HepG2 (cell line): ENCODE results near the gene SOWAHA. TPM values are rescaled to one million over a fixed set of nuclear protein-coding genes. Genes with fewer than 3 reads are reported as not detected.
A peak's percentile ranks its signal among the peaks of the same experiment; 100 is the strongest.

Experiments used
- ATAC-seq: fragments of 200-7000 bp; cut with Tn5 transposase; 3 replicates; pipeline ENCODE4 v1.9.1; 2020; ENCODE audit warnings: mild to moderate bottlenecking, moderate library complexity
- BruUV-seq: library from RNA; stranded (reverse); fragments of 400-500 nt; replicated peaks from 2 replicates; lab custom pipeline; 2021; lab: Mats Ljungman, UMichigan
- CTCF ChIA-PET: fragments of 300-600 bp; formaldehyde crosslinking; extraction: SDS; loops from one replicate; lab custom pipeline; 2021; ENCODE audit warnings: low total read pairs, inconsistent platforms, low intra/inter-chr PET ratio; lab: Yijun Ruan, JAX
- POLR2A ChIA-PET: fragments of 350-600 bp; sonication (Branson Sonifier 250); formaldehyde crosslinking; loops from one replicate; lab custom pipeline; 2020; ENCODE audit warnings: antibody characterized with exemption, inconsistent platforms; lab: Yijun Ruan, JAX
- DNase-seq: peaks from one replicate; pipeline ENCODE4 v3.0.0-alpha.2; 2015; ENCODE audit warnings: low spot score
- FAIRE-seq: peaks from 3 replicates; lab custom pipeline; 2011; peaks lifted over from hg19 to GRCh38; lab: Jason Lieb, UNC
- H2AFZ ChIP-seq: one replicate; pipeline ENCODE4 v1.6.1; 2011; ENCODE audit warnings: low read length, inconsistent platforms
- H3K27ac ChIP-seq: fragments of 300-600 bp; 3 replicates; pipeline ENCODE4 v1.8.0; 2011; ENCODE audit warnings: mixed run types, mild to moderate bottlenecking, mixed read lengths, low read length, inconsistent platforms; ENCODE audit not compliant: insufficient read depth; ENCODE audit errors: extremely low read length
- H3K27me3 ChIP-seq, 2 experiments: fragments of 200-600 bp in 1 of 2; 2 replicates in 1 of 2; 3 replicates in 1 of 2; pipeline versions ENCODE4 v1.6.0 to v1.8.0; 2011; ENCODE audit warnings: low read length in 2 of 2, mild to moderate bottlenecking in 2 of 2, moderate library complexity in 2 of 2, inconsistent platforms in 1 of 2; ENCODE audit not compliant: insufficient read depth in 2 of 2, control insufficient read depth in 1 of 2
- H3K36me3 ChIP-seq, 2 experiments: fragments of 200-600 bp in 1 of 2; replicated peaks in 1 of 2; 2 replicates in 1 of 2; 3 replicates in 1 of 2; pipeline versions ENCODE4 v1.5.1 to v1.8.0; 2011; ENCODE audit warnings: low read length in 2 of 2, inconsistent platforms in 1 of 2; ENCODE audit not compliant: insufficient read depth in 2 of 2, control insufficient read depth in 1 of 2
- H3K4me1 ChIP-seq: 2 replicates; pipeline ENCODE4 v1.5.1; 2012; ENCODE audit warnings: low read length, inconsistent platforms; ENCODE audit not compliant: insufficient read depth
- H3K4me2 ChIP-seq: 2 replicates; pipeline ENCODE4 v1.6.0; 2011; ENCODE audit warnings: low read depth, low read length, inconsistent platforms
- H3K4me3 ChIP-seq, 3 experiments: fragments of 200-600 bp in 1 of 3; sonication (generic), shearing (Covaris generic) in 1 of 3; replicated peaks in 1 of 3; 2 replicates each; pipeline ENCODE4 v1.5.1; 2011 to 2016; ENCODE audit warnings: low read length in 3 of 3, inconsistent platforms in 2 of 3, low read depth in 2 of 3, mild to moderate bottlenecking in 2 of 3, control low read depth in 1 of 3, mixed read lengths in 1 of 3; ENCODE audit not compliant: insufficient read depth in 1 of 3
- H3K79me2 ChIP-seq: one replicate; pipeline ENCODE4 v1.6.1; 2011; ENCODE audit warnings: low read length, inconsistent platforms; ENCODE audit not compliant: insufficient read depth
- H3K9ac ChIP-seq: 2 replicates; pipeline ENCODE4 v1.6.0; 2011; ENCODE audit warnings: mild to moderate bottlenecking, low read depth, low read length, inconsistent platforms; ENCODE audit not compliant: insufficient read depth
- H3K9me3 ChIP-seq: 2 replicates; pipeline ENCODE4 v1.5.1; 2012; ENCODE audit warnings: mild to moderate bottlenecking, low read length
- H4K20me1 ChIP-seq: 2 replicates; pipeline ENCODE4 v1.6.0; 2011; ENCODE audit warnings: inconsistent platforms, mild to moderate bottlenecking, low read length, moderate library complexity; ENCODE audit not compliant: insufficient read depth
- GABPB1 ChIP-seq: IDR thresholded peaks from 2 replicates; pipeline ENCODE4 v1.6.1; 2016; ENCODE audit warnings: mild to moderate bottlenecking, missing genetic modification reagents, moderate library complexity, missing compliant biosample characterization
- IRF2 ChIP-seq: IDR thresholded peaks from 2 replicates; pipeline ENCODE4 v1.6.1; 2018; ENCODE audit warnings: missing genetic modification reagents, missing compliant biosample characterization
- MAFF ChIP-seq: IDR thresholded peaks from 2 replicates; pipeline ENCODE4 v1.6.1; 2011; ENCODE audit warnings: low read depth, low read length, improper control_type of control experiment
- MIXL1 ChIP-seq: IDR thresholded peaks from 2 replicates; pipeline ENCODE4 v1.6.1; 2016
- NFRKB ChIP-seq: fragments of 450-650 bp; IDR thresholded peaks from 2 replicates; pipeline ENCODE4 v1.6.1; 2017
- SMAD9 ChIP-seq: sonication (generic); formaldehyde crosslinking; IDR thresholded peaks from 2 replicates; pipeline ENCODE4 v1.5.1; 2020; ENCODE audit warnings: mild to moderate bottlenecking, missing genetic modification reagents
- SP4 ChIP-seq: sonication (generic); formaldehyde crosslinking; IDR thresholded peaks from 2 replicates; pipeline ENCODE4 v1.8.1; 2023; ENCODE audit warnings: mild to moderate bottlenecking, missing genetic modification reagents
- YY1 ChIP-seq: IDR thresholded peaks from 2 replicates; pipeline ENCODE4 v1.6.1; 2011; ENCODE audit warnings: low read length, low read depth, moderate library complexity, mild to moderate bottlenecking; ENCODE audit not compliant: insufficient read depth, insufficient replicate concordance
- ZBTB44 ChIP-seq: sonication (generic); formaldehyde crosslinking; IDR thresholded peaks from 2 replicates; pipeline ENCODE4 v1.4.0; 2020; ENCODE audit warnings: missing genetic modification reagents
- ZHX1 ChIP-seq: sonication (generic); formaldehyde crosslinking; IDR thresholded peaks from 2 replicates; pipeline ENCODE4 v1.8.1; 2022; ENCODE audit warnings: low read depth, mild to moderate bottlenecking, missing genetic modification reagents
- ZNF414 ChIP-seq: sonication (generic); formaldehyde crosslinking; IDR thresholded peaks from 2 replicates; pipeline ENCODE4 v1.5.0; 2020; ENCODE audit warnings: missing genetic modification reagents
- ZNF724P ChIP-seq: sonication (generic); formaldehyde crosslinking; IDR thresholded peaks from 2 replicates; pipeline ENCODE4 v1.8.0; 2022; ENCODE audit warnings: missing genetic modification reagents, borderline replicate concordance
- WGBS: methylation state at CpG from one replicate; pipeline ENCODE4 v1.1.6; 2017; ENCODE audit warnings: low lambda C conversion rate; 5-methylcytosine and 5-hydroxymethylcytosine counted together
- in situ Hi-C: cut with HindIII; loops from 2 replicates; pipeline ENCODE4 v1.10.0; 2017; ENCODE audit warnings: low pct_unique_long_range_greater_than_20kb; ENCODE audit not compliant: extremely low pct_ligation_motif_present
- intact Hi-C: fragments of 100-400 bp; cut with micrococcal nuclease; formaldehyde crosslinking; loops from one replicate; pipeline ENCODE4 v1.10.0; 2022; ENCODE audit not compliant: unreplicated experiment
- polyA plus RNA-seq, 8 experiments: library from polyadenylated mRNA; depleted of rRNA in 3 of 8; stranded (reverse) in 7 of 8; unstranded in 1 of 8; fragments of >200 nt; fragmentation: Illumina TruSeq in 4 of 8; extraction: Trizol in 4 of 8; gene quantifications; 2 replicates each; pipeline versions ENCODE4 v1.2.1 to v1.2.3, GENCODE V29; 2011 to 2016; ENCODE audit warnings: low read depth in 4 of 8, missing spikeins in 1 of 8, mixed read lengths in 1 of 8; ENCODE audit not compliant: insufficient read depth in 1 of 8
- total RNA-seq, 5 experiments: library from RNA; depleted of rRNA; stranded (reverse); fragments of >200 nt; fragmentation: Illumina TruSeq; extraction: Trizol; gene quantifications; 2 replicates each; pipeline ENCODE4 v1.2.3, GENCODE V29; 2016; ENCODE audit warnings: low read depth in 1 of 5
- TF ChIP-seq, protein P1 (sequence below): sonication (generic); formaldehyde crosslinking; IDR thresholded peaks from 2 replicates; pipeline ENCODE4 v1.8.0; 2022; ENCODE audit warnings: low read depth, missing genetic modification reagents
- TF ChIP-seq, protein P2 (sequence below): sonication (generic); formaldehyde crosslinking; IDR thresholded peaks from 2 replicates; pipeline ENCODE4 v1.5.1; 2020; ENCODE audit warnings: missing genetic modification reagents, mild to moderate bottlenecking, borderline replicate concordance

Gene SOWAHA
- total and polyA plus RNA-seq, 2 of the 13 experiments (the other 11 are each of a cell fraction or from before 2014, with no cell fraction given) = 0.95 to 1.9 TPM

DNA sequence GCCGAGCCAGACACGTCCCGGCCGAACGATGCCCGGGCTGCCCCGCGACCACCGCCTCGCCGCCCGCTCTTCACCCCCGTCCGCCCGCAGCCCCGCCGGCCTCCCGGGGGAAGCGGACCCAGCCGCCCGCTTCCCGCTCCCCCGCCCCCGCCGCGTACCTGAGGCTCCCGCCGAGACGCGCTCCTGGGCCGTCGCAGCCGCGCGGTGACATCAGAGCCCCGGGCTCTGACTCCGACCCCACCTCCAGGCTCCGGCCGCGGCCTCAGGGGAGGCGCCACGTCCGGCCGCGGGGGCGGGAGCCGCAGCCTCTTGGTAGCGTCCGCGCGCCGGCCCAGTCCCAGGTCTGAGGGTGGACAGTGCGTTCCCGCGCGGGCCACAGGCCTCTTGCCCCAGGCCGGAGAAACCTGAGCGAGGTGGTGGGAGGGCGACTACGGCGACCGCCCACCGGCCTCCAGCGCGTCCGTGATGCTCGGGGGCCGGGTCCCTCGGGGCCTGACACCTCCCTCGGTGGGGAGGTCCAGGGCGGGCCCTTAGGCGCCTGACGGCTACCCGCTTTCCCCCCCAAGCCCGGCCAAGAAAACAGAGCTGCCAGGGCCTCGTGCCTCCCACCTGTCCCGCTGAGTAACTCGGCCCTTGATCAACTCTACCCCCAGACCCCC is 17.5 kb downstream of the SOWAHA start, which contains the start of gene SHROOM1:
TSS of gene SHROOM1 (minus strand) at position 212 of the 659 bp plus-strand sequence. CDS start 4,507 bp downstream, outside the sequence.
- no peaks in the 10 kb centered on the region for H3K27me3 ChIP-seq
- no TSS peak for BruUV-seq
- peak; percentile 66 for DNase-seq
- peak; percentile 86 for ATAC-seq
- in situ Hi-C loops = loop anchor here (5.0 kb wide), 1 partner anchor 42 kb away; the partner anchor contains the start of gene LEAP2
- H3K27ac ChIP-seq = peak within 1 kb of the TSS; percentile 90
- WGBS = 0% methylated on average over 11 of the region's 78 CpGs
- intact Hi-C loops = loop anchor here (1.0 kb wide), 2 partner anchors 36 to 53 kb away; partner anchors contain the start of genes GDF9 and UQCRQ
- peaks cover 67% of the 10 kb centered on the region for H3K4me1 ChIP-seq
- peak within 1 kb of the TSS; percentile 79 to 94 (median 93) for H3K4me3 ChIP-seq
- peaks cover 1 to 11% of the 10 kb centered on the region in 2 experiments; a peak in 3 of 5 replicates for H3K36me3 ChIP-seq
- FAIRE-seq = no peak
- ChIA-PET POLR2A (interaction anchor here (0.7 to 6.6 kb wide), 11 partner anchors 10 to 221 kb away, joined by 3 to 91 read pairs (median 22); partner anchors contain the start of genes GDF9, HSPA4, KIF3A and LEAP2), CTCF (interaction anchor here (1.1 to 3.1 kb wide), 4 partner anchors 34 to 76 kb away, joined by 3 to 39 read pairs (median 6); partner anchors contain the start of genes GDF9 and UQCRQ)
- peaks cover 37% of the 10 kb centered on the region for H3K79me2 ChIP-seq
- no peaks in the 10 kb centered on the region for H3K9me3 ChIP-seq
- no peaks in the 10 kb centered on the region for H4K20me1 ChIP-seq
- H3K9ac ChIP-seq = peak within 1 kb of the TSS; percentile 96
- no peak within 1 kb of the TSS for H2AFZ ChIP-seq
- peak within 1 kb of the TSS; percentile 93 for H3K4me2 ChIP-seq
- TF ChIP-seq IRF2 (CRISPR knock-in tag) = no peak
- TF ChIP-seq, protein P1, sequence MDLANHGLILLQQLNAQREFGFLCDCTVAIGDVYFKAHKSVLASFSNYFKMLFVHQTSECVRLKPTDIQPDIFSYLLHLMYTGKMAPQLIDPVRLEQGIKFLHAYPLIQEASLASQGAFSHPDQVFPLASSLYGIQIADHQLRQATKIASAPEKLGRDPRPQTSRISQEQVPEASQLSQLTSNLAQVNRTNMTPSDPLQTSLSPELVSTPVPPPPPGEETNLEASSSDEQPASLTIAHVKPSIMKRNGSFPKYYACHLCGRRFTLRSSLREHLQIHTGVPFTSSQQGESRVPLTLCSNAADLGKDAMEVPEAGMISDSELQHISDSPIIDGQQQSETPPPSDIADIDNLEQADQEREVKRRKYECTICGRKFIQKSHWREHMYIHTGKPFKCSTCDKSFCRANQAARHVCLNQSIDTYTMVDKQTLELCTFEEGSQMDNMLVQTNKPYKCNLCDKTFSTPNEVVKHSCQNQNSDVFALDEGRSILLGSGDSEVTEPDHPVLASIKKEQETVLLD (CRISPR knock-in tag) = peak; percentile 69; the same call in 1 of the 2 replicates
- TF ChIP-seq GABPB1 = peak; percentile 80
- TF ChIP-seq SP4 (CRISPR knock-in tag) = peak; percentile 15; the same call in 1 of the 2 replicates
- TF ChIP-seq ZBTB44 (CRISPR knock-in tag) = 0 out of 2 replicates have a peak, but pooled peaks have one; percentile 13
- TF ChIP-seq YY1 = peak; percentile 48
- TF ChIP-seq ZHX1 (CRISPR knock-in tag) = peak; percentile 60; the same call in 1 of the 2 replicates
- TF ChIP-seq ZNF414 (CRISPR knock-in tag) = peak; percentile 77; the same call in 1 of the 2 replicates
- TF ChIP-seq MAFF = no peak
- peak; percentile 63; the same call in 1 of the 2 replicates for TF ChIP-seq ZNF724P
- no peak for TF ChIP-seq MIXL1 (CRISPR knock-in tag)
- TF ChIP-seq SMAD9 = no peak
- no peak for TF ChIP-seq NFRKB
- TF ChIP-seq, protein P2, sequence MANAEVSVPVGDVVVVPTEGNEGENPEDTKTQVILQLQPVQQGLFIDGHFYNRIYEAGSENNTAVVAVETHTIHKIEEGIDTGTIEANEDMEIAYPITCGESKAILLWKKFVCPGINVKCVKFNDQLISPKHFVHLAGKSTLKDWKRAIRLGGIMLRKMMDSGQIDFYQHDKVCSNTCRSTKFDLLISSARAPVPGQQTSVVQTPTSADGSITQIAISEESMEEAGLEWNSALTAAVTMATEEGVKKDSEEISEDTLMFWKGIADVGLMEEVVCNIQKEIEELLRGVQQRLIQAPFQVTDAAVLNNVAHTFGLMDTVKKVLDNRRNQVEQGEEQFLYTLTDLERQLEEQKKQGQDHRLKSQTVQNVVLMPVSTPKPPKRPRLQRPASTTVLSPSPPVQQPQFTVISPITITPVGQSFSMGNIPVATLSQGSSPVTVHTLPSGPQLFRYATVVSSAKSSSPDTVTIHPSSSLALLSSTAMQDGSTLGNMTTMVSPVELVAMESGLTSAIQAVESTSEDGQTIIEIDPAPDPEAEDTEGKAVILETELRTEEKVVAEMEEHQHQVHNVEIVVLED (CRISPR knock-in tag) = peak; percentile 61; the same call in 1 of the 2 replicates
